Stimulated activated CD4-positive, alpha-beta T cell treated with anti-CD3 and anti-CD28 coated beads, TNF-alpha, amount 100 ng/mL, for 4 hours (primary cell): ENCODE data around the gene HSD17B4.
"Not testable (repeated sequence)": the region's sequence is repeated elsewhere in the genome, so short reads cannot be mapped to it uniquely, and the experiment has no call there.

Experiments used
- DNase-seq, 3 experiments: peaks; one replicate each; pipeline ENCODE4 v3.0.0-alpha.2; 2020; ENCODE audit warnings: low read depth in 3 of 3

HSD17B4 gene

GRCh38 chr5:119478781-119479180, 26.5 kb downstream of the HSD17B4 start:
- DNase-seq = no peak

GRCh38 chr5:119480629-119481028, 28.3 kb downstream of the HSD17B4 start:
- not testable (repeated sequence) for DNase-seq

- DNase-seq = no peak
Observed at GRCh38 chr5:119483155-119483554, 30.9 kb downstream of the HSD17B4 start.

- no peak for DNase-seq
Observed at GRCh38 chr5:119484884-119485283, 32.6 kb downstream of the HSD17B4 start.

GRCh38 chr5:119501671-119502179, 49.4 kb downstream of the HSD17B4 start:
- DNase-seq = no peak

- not testable (repeated sequence) for DNase-seq
Observed at GRCh38 chr5:119503939-119504338, 51.6 kb downstream of the HSD17B4 start.

- no peak for DNase-seq
Observed at GRCh38 chr5:119512277-119512676, 60.0 kb downstream of the HSD17B4 start.

GRCh38 chr5:119515192-119515591, 62.9 kb downstream of the HSD17B4 start:
- no peak for DNase-seq

- DNase-seq = not testable (repeated sequence)
Observed at GRCh38 chr5:119517115-119517514, 64.8 kb downstream of the HSD17B4 start.

- DNase-seq = no peak
Observed at GRCh38 chr5:119521232-119521631, 68.9 kb downstream of the HSD17B4 start.

GRCh38 chr5:119522841-119523240, 70.5 kb downstream of the HSD17B4 start:
- no peak for DNase-seq

- DNase-seq = no peak
Observed at GRCh38 chr5:119524485-119524884, 72.2 kb downstream of the HSD17B4 start.

- no peak for DNase-seq
Observed at GRCh38 chr5:119527351-119527750, 75.1 kb downstream of the HSD17B4 start.

GRCh38 chr5:119529811-119530210, 77.5 kb downstream of the HSD17B4 start:
- no peak for DNase-seq

- no peak for DNase-seq
Observed at GRCh38 chr5:119532637-119533036, 80.3 kb downstream of the HSD17B4 start.

GRCh38 chr5:119537704-119538103, 85.4 kb downstream of the HSD17B4 start:
- DNase-seq = no peak

- no peak for DNase-seq
Observed at GRCh38 chr5:119541716-119542115, 89.4 kb downstream of the HSD17B4 start.

- no peak for DNase-seq
Observed at GRCh38 chr5:119551819-119552218, 99.5 kb downstream of the HSD17B4 start.

- no peak for DNase-seq
Observed at GRCh38 chr5:119554597-119554996, 102.3 kb downstream of the HSD17B4 start.

GRCh38 chr5:119570910-119571309, 118.6 kb downstream of the HSD17B4 start:
- DNase-seq = no peak

- DNase-seq = no peak
Observed at GRCh38 chr5:119578937-119579336, 126.6 kb downstream of the HSD17B4 start.

- no peak for DNase-seq
Observed at GRCh38 chr5:119582987-119583386, 130.7 kb downstream of the HSD17B4 start.

- no peak for DNase-seq
Observed at GRCh38 chr5:119583684-119584083, 131.4 kb downstream of the HSD17B4 start.
